ENCODE measurements around the gene DLX4. TPM values are rescaled to one million over a fixed set of nuclear protein-coding genes. Genes with fewer than 3 reads are reported as not detected.

Gene DLX4
- total and polyA plus RNA-seq, 12 donors = 0.03 to 0.26 TPM; not detected in 10

GRCh38 chr17:49992933-49993422 lies 24.0 kb downstream of the DLX4 start:
- intact Hi-C loops (cut with DNase I) = loop anchor here in 6 of 10 donors (5.0 to 10.0 kb wide), 3 partner anchors 41 to 288 kb away; partner anchors contain the start of gene SLC35B1 (in 5 of the 6)

GRCh38 chr17:49993423-49994060 lies 24.6 kb downstream of the DLX4 start:
- H3K27me3 ChIP-seq = peaks cover 29 to 98% (median 93%) of the 10 kb centered on the region in 7 donors
- no peak for TF ChIP-seq CTCF (IDR thresholded peaks at IDR 0.05)
- ATAC-seq = peak in 3 of 8 donors; percentile 27 to 43 (median 40)
- H3K27ac ChIP-seq = peak overlapping the region in 1 of 10 donors; percentile 4
- no peaks in the 10 kb centered on the region for H3K9me3 ChIP-seq
- peaks cover 7 to 37% (median 31%) of the 10 kb centered on the region in 9 donors for H3K4me1 ChIP-seq
- no peaks in the 10 kb centered on the region for H3K36me3 ChIP-seq
- 1 to 2% methylated on average over 58 to 77 of the region's 77 CpGs for WGBS, 2 donors
- H3K4me3 ChIP-seq = peak overlapping the region; percentile 29 to 56 (median 46)
- intact Hi-C loops (cut with DNase I) = loop anchor here in 6 of 10 donors (5.0 to 10.0 kb wide), 3 partner anchors 41 to 289 kb away; partner anchors contain the start of gene SLC35B1 (in 5 of the 6)
- no peak for DNase-seq

More at GRCh38 chr17:49992933-49993422, 24.0 kb downstream of the DLX4 start:
- Histone ChIP-seq H3K27me3 (peaks cover 29 to 98% (median 94%) of the 10 kb centered on the region in 7 donors), H3K27ac (peak overlapping the region in 1 of 10 donors; percentile 4), H3K4me1 (peaks cover 7 to 39% (median 30%) of the 10 kb centered on the region in 9 donors), H3K4me3 (peak overlapping the region; percentile 29 to 56 (median 46)), H3K9me3 (no peaks in the 10 kb centered on the region), H3K36me3 (no peaks in the 10 kb centered on the region)
- no peak for TF ChIP-seq CTCF (IDR thresholded peaks at IDR 0.05)
- DNase-seq = no peak
- WGBS, 2 donors = 14 to 19% methylated on average over 23 of the region's 23 CpGs
- no peak for ATAC-seq

- 3 to 4% methylated on average over 50 of the region's 50 CpGs for whole genome bisulfite sequencing, 2 donors
- no peak overlapping the region for H3K27ac ChIP-seq
- H3K27me3 ChIP-seq = peaks cover 29 to 100% (median 96%) of the 10 kb centered on the region in 7 donors
- DNase-seq (no peak), ATAC-seq (no peak)
- intact Hi-C loops (cut with DNase I) = loop anchor here (5.0 to 10.0 kb wide), 9 partner anchors 42 to 427 kb away; partner anchors contain the start of gene SLC35B1 (in 6 of the 10)
- TF ChIP-seq CTCF (IDR thresholded peaks at IDR 0.05) = no peak
- peak overlapping the region in 8 of 10 donors; percentile 29 to 56 (median 46) for H3K4me3 ChIP-seq
- peaks cover 7 to 37% (median 31%) of the 10 kb centered on the region in 9 donors for H3K4me1 ChIP-seq
- no peaks in the 10 kb centered on the region for H3K9me3 ChIP-seq
- no peaks in the 10 kb centered on the region for H3K36me3 ChIP-seq
Measured at GRCh38 chr17:49994085-49995054, 25.4 kb downstream of the DLX4 start.
